AG04449 (cell line): ENCODE results near the gene PFKP.

Experiments used
- CTCF ChIA-PET: fragments of 350-600 bp; formaldehyde crosslinking; extraction: SDS; loops from one replicate; lab custom pipeline; 2021; ENCODE audit warnings: antibody characterized with exemption; lab: Yijun Ruan, JAX
- POLR2A ChIA-PET: fragments of 400-600, 350-600 bp; formaldehyde crosslinking; extraction: SDS; loops from one replicate; lab custom pipeline; 2020; ENCODE audit warnings: antibody characterized with exemption, inconsistent platforms; lab: Yijun Ruan, JAX
- DNase-seq: peaks from one replicate; pipeline ENCODE4 v3.0.0-alpha.2; 2010; ENCODE audit warnings: low read depth, low spot score
- H3K4me3 ChIP-seq: 2 replicates; pipeline ENCODE4 v1.5.1; 2011; ENCODE audit warnings: low read depth, mild to moderate bottlenecking, control low read depth, low read length
- CTCF ChIP-seq: IDR thresholded peaks from one replicate; pipeline ENCODE4 v1.5.1; 2011; ENCODE audit warnings: mild to moderate bottlenecking, moderate library complexity, low read length, control low read depth, inconsistent platforms; ENCODE audit not compliant: insufficient read depth; ENCODE audit errors: missing control alignments

Gene PFKP

GRCh38 chr10:3100093-3100792, 32.9 kb downstream of the PFKP start:
- no peak overlapping the region for H3K4me3 ChIP-seq
- TF ChIP-seq CTCF: no peak
- CTCF ChIA-PET: interaction anchor here (0.5 to 1.8 kb wide), 3 partner anchors 16 to 1715 kb away, joined by 3 to 4 read pairs (median 4); no protein-coding TSS in a partner anchor
- DNase-seq: no peak
- POLR2A ChIA-PET: no interaction called here

DNA sequence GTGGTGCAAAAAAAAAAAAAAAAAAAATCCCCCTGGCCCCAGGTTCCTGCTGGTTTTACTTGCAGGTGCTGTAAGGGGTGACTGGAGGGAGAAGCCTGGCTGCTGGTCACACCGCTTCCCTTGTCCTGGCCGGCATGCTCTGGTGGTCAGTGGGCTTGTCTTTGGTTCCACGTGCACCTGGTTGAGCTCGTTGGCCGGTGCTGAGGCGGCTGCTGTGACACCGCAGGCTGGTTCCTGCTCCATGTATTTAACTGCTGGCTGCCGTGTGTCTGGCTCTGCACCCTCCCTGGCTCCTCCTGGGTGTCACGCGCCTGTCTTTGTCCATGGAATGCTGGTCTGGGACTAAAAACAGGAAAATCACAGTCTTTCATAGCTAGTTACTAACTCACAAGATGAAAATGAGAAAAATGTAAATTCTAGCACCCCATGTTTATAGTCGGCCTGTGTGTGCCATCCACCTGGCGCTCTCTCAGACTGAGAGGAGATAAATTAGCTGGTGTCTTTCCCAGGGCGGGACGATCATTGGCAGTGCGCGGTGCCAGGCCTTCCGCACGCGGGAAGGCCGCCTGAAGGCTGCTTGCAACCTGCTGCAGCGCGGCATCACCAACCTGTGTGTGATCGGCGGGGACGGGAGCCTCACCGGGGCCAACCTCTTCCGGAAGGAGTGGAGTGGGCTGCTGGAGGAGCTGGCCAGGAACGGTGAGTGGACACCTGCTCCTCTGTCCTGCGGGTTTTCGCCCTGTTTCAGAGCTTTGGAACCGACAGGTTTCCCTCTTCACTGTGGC, 33.7 kb downstream of the PFKP start:
- POLR2A ChIA-PET: no interaction called here
- DNase-seq: no peak
- TF ChIP-seq CTCF: no peak
- CTCF ChIA-PET: interaction anchor here (0.5 to 1.2 kb wide), 2 partner anchors 18 to 1714 kb away, joined by 3 to 4 read pairs; no protein-coding TSS in a partner anchor
- no peak overlapping the region for H3K4me3 ChIP-seq

- POLR2A ChIA-PET: no interaction called here
- DNase-seq: no peak
- TF ChIP-seq CTCF: no peak
- no peak overlapping the region for H3K4me3 ChIP-seq
- CTCF ChIA-PET: interaction anchor here (1.3 to 1.4 kb wide), 2 partner anchors 10 to 17 kb away, joined by 4 read pairs; no protein-coding TSS in a partner anchor
Observed at GRCh38 chr10:3102720-3103427, 35.5 kb downstream of the PFKP start.

DNA sequence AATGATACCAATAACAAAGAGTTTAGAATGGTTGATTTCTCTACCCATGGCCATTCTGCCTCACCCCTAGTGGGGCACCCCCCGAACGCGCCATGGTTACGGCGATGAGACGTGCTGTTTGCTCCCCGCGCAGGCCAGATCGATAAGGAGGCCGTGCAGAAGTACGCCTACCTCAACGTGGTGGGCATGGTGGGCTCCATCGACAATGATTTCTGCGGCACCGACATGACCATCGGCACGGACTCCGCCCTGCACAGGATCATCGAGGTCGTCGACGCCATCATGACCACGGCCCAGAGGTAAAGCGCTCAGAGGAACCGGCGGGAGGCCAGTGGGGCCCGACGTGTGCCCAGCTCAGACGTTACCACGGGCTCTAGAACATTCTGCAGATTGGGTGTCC, 36.3 kb downstream of the PFKP start:
- POLR2A ChIA-PET: interaction anchor here (0.5 kb wide), 1 partner anchor 28 kb away, joined by 3 read pairs; no protein-coding TSS in a partner anchor
- CTCF ChIA-PET: interaction anchor here (1.4 kb wide), 1 partner anchor 16 kb away, joined by 4 read pairs; no protein-coding TSS in a partner anchor
- no peak overlapping the region for H3K4me3 ChIP-seq
- DNase-seq: no peak
- TF ChIP-seq CTCF: no peak

- ChIA-PET CTCF (interaction anchor here (1.0 to 1.4 kb wide), 2 partner anchors 14 to 15 kb away, joined by 3 to 4 read pairs; no protein-coding TSS in a partner anchor), POLR2A (no interaction called here)
- H3K4me3 ChIP-seq: no peak overlapping the region
- DNase-seq: no peak
- TF ChIP-seq CTCF: no peak
Observed at GRCh38 chr10:3104251-3104918, 37.0 kb downstream of the PFKP start.
